GM23338 (cell line): ENCODE results near the gene PATE2. TPM values are rescaled to one million over a fixed set of nuclear protein-coding genes. Genes with fewer than 3 reads are reported as not detected.

Experiments
- ATAC-seq: fragments of 200-7000 bp; cut with Tn5 transposase; 3 replicates; pipeline ENCODE4 v1.9.1; 2020
- DNase-seq: peaks from one replicate; pipeline ENCODE4 v3.0.0-alpha.2; 2015; ENCODE audit warnings: low spot score
- H2AFZ ChIP-seq: fragments of 200-600 bp; sonication (generic); 2 replicates; pipeline ENCODE4 v1.8.0; 2016; ENCODE audit warnings: antibody characterized with exemption, mild to moderate bottlenecking, moderate library complexity
- H3F3A ChIP-seq: fragments of 200-600 bp; sonication (generic); replicated peaks from 2 replicates; pipeline ENCODE4 v1.8.0; 2017; ENCODE audit warnings: antibody characterized with exemption, mixed run types, low read depth
- H3K27ac ChIP-seq: fragments of 200-600 bp; sonication (generic); 2 replicates; pipeline ENCODE4 v1.6.1; 2016; ENCODE audit warnings: low read depth
- H3K27me3 ChIP-seq: fragments of 200-600 bp; sonication (generic); 2 replicates; pipeline ENCODE4 v1.8.0; 2016; ENCODE audit warnings: mild to moderate bottlenecking, mixed run types, moderate library complexity; ENCODE audit not compliant: insufficient read depth
- H3K36me3 ChIP-seq: fragments of 200-600 bp; sonication (generic); 2 replicates; pipeline ENCODE4 v1.8.0; 2016; ENCODE audit warnings: mild to moderate bottlenecking; ENCODE audit not compliant: insufficient read depth
- H3K4me1 ChIP-seq: fragments of 200-600 bp; sonication (generic); 2 replicates; pipeline ENCODE4 v1.8.0; 2016; ENCODE audit warnings: mild to moderate bottlenecking, moderate library complexity; ENCODE audit not compliant: insufficient read depth
- H3K4me2 ChIP-seq: fragments of 200-600 bp; sonication (generic); 2 replicates; pipeline ENCODE4 v1.7.1; 2017; ENCODE audit warnings: mixed run types
- H3K4me3 ChIP-seq: fragments of 200-600 bp; sonication (generic); 2 replicates; pipeline ENCODE4 v1.6.1; 2016; ENCODE audit warnings: mixed run types
- H3K79me2 ChIP-seq: fragments of 200-600 bp; sonication (generic); replicated peaks from 2 replicates; pipeline ENCODE4 v1.8.0; 2017; ENCODE audit warnings: mild to moderate bottlenecking; ENCODE audit not compliant: insufficient read depth
- H3K9me2 ChIP-seq: fragments of 200-600 bp; sonication (generic); 2 replicates; pipeline ENCODE4 v1.8.0; 2017; ENCODE audit not compliant: insufficient read depth
- H4K20me1 ChIP-seq: fragments of 200-600 bp; sonication (generic); replicated peaks from 2 replicates; pipeline ENCODE4 v1.8.0; 2017; ENCODE audit warnings: mild to moderate bottlenecking; ENCODE audit not compliant: insufficient read depth
- H3K27ac Mint-ChIP-seq: 2 replicates; pipeline ENCODE4 v1.8.0; 2020; ENCODE audit warnings: inconsistent platforms, mild to moderate bottlenecking, moderate library complexity, mixed read lengths
- H3K27me3 Mint-ChIP-seq: 3 replicates; pipeline ENCODE4 v1.8.0; 2022; ENCODE audit warnings: low read depth, mild to moderate bottlenecking, moderate library complexity, mixed read lengths, inconsistent platforms; ENCODE audit not compliant: insufficient read depth, poor library complexity
- H3K36me3 Mint-ChIP-seq: 3 replicates; pipeline ENCODE4 v1.8.0; 2021; ENCODE audit warnings: low read depth, mild to moderate bottlenecking, inconsistent platforms, moderate library complexity, mixed read lengths
- H3K4me1 Mint-ChIP-seq: 3 replicates; pipeline ENCODE4 v1.8.0; 2020; ENCODE audit warnings: mild to moderate bottlenecking, inconsistent platforms, mixed read lengths
- H3K4me3 Mint-ChIP-seq: 3 replicates; pipeline ENCODE4 v1.8.0; 2021; ENCODE audit warnings: moderate library complexity, mild to moderate bottlenecking, inconsistent platforms, mixed read lengths
- H3K9me3 Mint-ChIP-seq: 3 replicates; pipeline ENCODE4 v1.8.0; 2020; ENCODE audit warnings: moderate library complexity, mild to moderate bottlenecking, inconsistent platforms, mixed read lengths
- CREB1 ChIP-seq: fragments of 250-450 bp; sonication (Bioruptor Pico); IDR thresholded peaks from 2 replicates; pipeline ENCODE4 v1.5.0; 2020; ENCODE audit warnings: low read depth, mild to moderate bottlenecking, moderate library complexity
- EZH2 ChIP-seq: fragments of 200-600 bp; sonication (generic); IDR thresholded peaks from one replicate; pipeline ENCODE4 v1.8.0; 2017; ENCODE audit warnings: antibody characterized with exemption, mild to moderate bottlenecking, low read depth; ENCODE audit not compliant: unreplicated experiment
- EZH2phosphoT487 ChIP-seq: fragments of 200-600 bp; sonication (generic); IDR thresholded peaks from one replicate; pipeline ENCODE4 v1.8.1; 2018; ENCODE audit warnings: antibody characterized with exemption; ENCODE audit not compliant: unreplicated experiment
- JUNB ChIP-seq: IDR thresholded peaks from one replicate; pipeline ENCODE4 v1.6.1; 2016; ENCODE audit warnings: antibody characterized with exemption; ENCODE audit not compliant: unreplicated experiment
- NANOG ChIP-seq: IDR thresholded peaks from 2 replicates; pipeline ENCODE4 v1.6.1; 2016; ENCODE audit warnings: antibody characterized with exemption, borderline replicate concordance
- POLR2AphosphoS5 ChIP-seq: IDR thresholded peaks from 2 replicates; pipeline ENCODE4 v1.6.1; 2016; ENCODE audit warnings: antibody characterized with exemption, low read depth
- STAT1 ChIP-seq: IDR thresholded peaks from one replicate; pipeline ENCODE4 v1.6.1; 2016; ENCODE audit warnings: antibody characterized with exemption; ENCODE audit not compliant: unreplicated experiment
- ZNF114 ChIP-seq: fragments of 250-450 bp; sonication (Bioruptor Pico); IDR thresholded peaks from 2 replicates; pipeline ENCODE4 v1.5.0; 2020; ENCODE audit warnings: mild to moderate bottlenecking, moderate library complexity
- ZNF331 ChIP-seq: fragments of 250-450 bp; sonication (Bioruptor Pico); IDR thresholded peaks from 2 replicates; pipeline ENCODE4 v1.5.0; 2020; ENCODE audit warnings: low read depth, mild to moderate bottlenecking, moderate library complexity
- polyA plus RNA-seq: library from polyadenylated mRNA; unstranded; fragments of >200 nt; fragmentation: Nextera tagmentation; extraction: Ambion mirVana; gene quantifications from 2 replicates; pipeline ENCODE4 v1.2.1, GENCODE V29; 2016
- total RNA-seq: library from RNA; depleted of rRNA; stranded (reverse); fragments of >200 nt; shearing (Covaris generic); gene quantifications from 2 replicates; pipeline ENCODE4 v1.2.3, GENCODE V29; 2014
- TF ChIP-seq, protein P1 (sequence below): fragments of 250-450 bp; sonication (Bioruptor Pico); IDR thresholded peaks from 2 replicates; pipeline ENCODE4 v1.5.0; 2020; ENCODE audit warnings: mild to moderate bottlenecking, moderate library complexity
- TF ChIP-seq, protein P2 (sequence below), 2 experiments: fragments of 200-600 bp in 1 of 2; sonication (generic) in 1 of 2; conservative IDR thresholded peaks; 2 replicates each; pipeline versions ENCODE4 v1.5.1 to v1.6.1; 2016 to 2017; ENCODE audit warnings: antibody characterized with exemption in 2 of 2, low read depth in 2 of 2, mild to moderate bottlenecking in 2 of 2, moderate library complexity in 1 of 2
- TF ChIP-seq, protein P3 (sequence below): IDR thresholded peaks from 2 replicates; pipeline ENCODE4 v1.6.1; 2016; ENCODE audit warnings: antibody characterized with exemption
- TF ChIP-seq, protein P4 (sequence below): IDR thresholded peaks from one replicate; pipeline ENCODE4 v1.6.1; 2018; ENCODE audit warnings: antibody characterized with exemption; ENCODE audit not compliant: unreplicated experiment

The PATE2 gene
- total and polyA plus RNA-seq, 2 experiments from 2014 or later, result 0.16 TPM; not detected in 1

DNA sequence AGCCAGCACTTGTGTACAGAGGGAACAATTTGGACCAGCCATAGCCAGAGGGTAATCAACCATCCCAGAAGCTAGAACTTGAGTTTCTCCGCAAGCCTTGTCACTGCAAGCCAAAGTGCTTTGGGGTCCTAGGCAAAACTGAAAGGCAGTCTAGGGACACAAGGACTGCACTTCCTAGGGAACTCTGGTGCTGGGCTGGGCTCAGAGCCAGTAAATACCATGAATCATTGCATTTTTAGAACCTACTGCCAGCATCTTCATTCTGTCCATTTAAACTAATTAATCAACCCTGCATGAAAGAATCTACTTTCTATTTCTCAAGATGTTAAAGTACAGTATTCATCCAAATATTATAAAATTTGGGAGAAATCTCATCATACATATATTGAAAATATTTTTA is 29.3 kb upstream of the PATE2 start:
- no peaks in the 10 kb centered on the region for H3K4me1 ChIP-seq
- H3K27ac ChIP-seq, result no peak overlapping the region
- ATAC-seq (no peak), DNase-seq (no peak)
- no peaks in the 10 kb centered on the region for H3F3A ChIP-seq
- no peak overlapping the region for H3K4me3 ChIP-seq
- H3K36me3 ChIP-seq, result no peaks in the 10 kb centered on the region
- Mint-ChIP-seq H3K4me3 (no peak overlapping the region), H3K27me3 (no peaks in the 10 kb centered on the region), H3K36me3 (no peaks in the 10 kb centered on the region), H3K27ac (no peak overlapping the region), H3K9me3 (peaks cover 6% of the 10 kb centered on the region), H3K4me1 (no peaks in the 10 kb centered on the region)
- H4K20me1 ChIP-seq, result no peaks in the 10 kb centered on the region
- H2AFZ ChIP-seq, result 0 out of 2 replicates have a peak overlapping the region, but pooled peaks have one; percentile 28
- no peaks in the 10 kb centered on the region for H3K9me2 ChIP-seq
- H3K79me2 ChIP-seq, result no peaks in the 10 kb centered on the region
- H3K27me3 ChIP-seq, result no peaks in the 10 kb centered on the region
- H3K4me2 ChIP-seq, result no peak overlapping the region
- TF ChIP-seq STAT1 (no peak), ZNF331 (CRISPR knock-in tag) (no peak), NANOG (no peak), EZH2phosphoT487 (no peak), ZNF114 (CRISPR knock-in tag) (no peak), EZH2 (no peak), CREB1 (CRISPR knock-in tag) (no peak), POLR2AphosphoS5 (no peak), JUNB (no peak)
- TF ChIP-seq, protein P1, sequence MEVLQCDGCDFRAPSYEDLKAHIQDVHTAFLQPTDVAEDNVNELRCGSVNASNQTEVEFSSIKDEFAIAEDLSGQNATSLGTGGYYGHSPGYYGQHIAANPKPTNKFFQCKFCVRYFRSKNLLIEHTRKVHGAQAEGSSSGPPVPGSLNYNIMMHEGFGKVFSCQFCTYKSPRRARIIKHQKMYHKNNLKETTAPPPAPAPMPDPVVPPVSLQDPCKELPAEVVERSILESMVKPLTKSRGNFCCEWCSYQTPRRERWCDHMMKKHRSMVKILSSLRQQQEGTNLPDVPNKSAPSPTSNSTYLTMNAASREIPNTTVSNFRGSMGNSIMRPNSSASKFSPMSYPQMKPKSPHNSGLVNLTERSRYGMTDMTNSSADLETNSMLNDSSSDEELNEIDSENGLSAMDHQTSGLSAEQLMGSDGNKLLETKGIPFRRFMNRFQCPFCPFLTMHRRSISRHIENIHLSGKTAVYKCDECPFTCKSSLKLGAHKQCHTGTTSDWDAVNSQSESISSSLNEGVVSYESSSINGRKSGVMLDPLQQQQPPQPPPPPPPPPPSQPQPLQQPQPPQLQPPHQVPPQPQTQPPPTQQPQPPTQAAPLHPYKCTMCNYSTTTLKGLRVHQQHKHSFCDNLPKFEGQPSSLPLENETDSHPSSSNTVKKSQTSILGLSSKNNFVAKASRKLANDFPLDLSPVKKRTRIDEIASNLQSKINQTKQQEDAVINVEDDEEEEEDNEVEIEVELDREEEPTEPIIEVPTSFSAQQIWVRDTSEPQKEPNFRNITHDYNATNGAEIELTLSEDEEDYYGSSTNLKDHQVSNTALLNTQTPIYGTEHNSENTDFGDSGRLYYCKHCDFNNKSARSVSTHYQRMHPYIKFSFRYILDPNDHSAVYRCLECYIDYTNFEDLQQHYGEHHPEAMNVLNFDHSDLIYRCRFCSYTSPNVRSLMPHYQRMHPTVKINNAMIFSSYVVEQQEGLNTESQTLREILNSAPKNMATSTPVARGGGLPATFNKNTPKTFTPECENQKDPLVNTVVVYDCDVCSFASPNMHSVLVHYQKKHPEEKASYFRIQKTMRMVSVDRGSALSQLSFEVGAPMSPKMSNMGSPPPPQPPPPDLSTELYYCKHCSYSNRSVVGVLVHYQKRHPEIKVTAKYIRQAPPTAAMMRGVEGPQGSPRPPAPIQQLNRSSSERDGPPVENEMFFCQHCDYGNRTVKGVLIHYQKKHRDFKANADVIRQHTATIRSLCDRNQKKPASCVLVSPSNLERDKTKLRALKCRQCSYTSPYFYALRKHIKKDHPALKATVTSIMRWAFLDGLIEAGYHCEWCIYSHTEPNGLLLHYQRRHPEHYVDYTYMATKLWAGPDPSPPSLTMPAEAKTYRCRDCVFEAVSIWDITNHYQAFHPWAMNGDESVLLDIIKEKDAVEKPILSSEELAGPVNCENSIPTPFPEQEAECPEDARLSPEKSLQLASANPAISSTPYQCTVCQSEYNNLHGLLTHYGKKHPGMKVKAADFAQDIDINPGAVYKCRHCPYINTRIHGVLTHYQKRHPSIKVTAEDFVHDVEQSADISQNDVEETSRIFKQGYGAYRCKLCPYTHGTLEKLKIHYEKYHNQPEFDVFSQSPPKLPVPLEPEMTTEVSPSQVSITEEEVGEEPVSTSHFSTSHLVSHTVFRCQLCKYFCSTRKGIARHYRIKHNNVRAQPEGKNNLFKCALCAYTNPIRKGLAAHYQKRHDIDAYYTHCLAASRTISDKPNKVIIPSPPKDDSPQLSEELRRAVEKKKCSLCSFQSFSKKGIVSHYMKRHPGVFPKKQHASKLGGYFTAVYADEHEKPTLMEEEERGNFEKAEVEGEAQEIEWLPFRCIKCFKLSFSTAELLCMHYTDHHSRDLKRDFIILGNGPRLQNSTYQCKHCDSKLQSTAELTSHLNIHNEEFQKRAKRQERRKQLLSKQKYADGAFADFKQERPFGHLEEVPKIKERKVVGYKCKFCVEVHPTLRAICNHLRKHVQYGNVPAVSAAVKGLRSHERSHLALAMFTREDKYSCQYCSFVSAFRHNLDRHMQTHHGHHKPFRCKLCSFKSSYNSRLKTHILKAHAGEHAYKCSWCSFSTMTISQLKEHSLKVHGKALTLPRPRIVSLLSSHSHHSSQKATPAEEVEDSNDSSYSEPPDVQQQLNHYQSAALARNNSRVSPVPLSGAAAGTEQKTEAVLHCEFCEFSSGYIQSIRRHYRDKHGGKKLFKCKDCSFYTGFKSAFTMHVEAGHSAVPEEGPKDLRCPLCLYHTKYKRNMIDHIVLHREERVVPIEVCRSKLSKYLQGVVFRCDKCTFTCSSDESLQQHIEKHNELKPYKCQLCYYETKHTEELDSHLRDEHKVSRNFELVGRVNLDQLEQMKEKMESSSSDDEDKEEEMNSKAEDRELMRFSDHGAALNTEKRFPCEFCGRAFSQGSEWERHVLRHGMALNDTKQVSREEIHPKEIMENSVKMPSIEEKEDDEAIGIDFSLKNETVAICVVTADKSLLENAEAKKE (CRISPR knock-in tag), result no peak
- TF ChIP-seq, protein P2, sequence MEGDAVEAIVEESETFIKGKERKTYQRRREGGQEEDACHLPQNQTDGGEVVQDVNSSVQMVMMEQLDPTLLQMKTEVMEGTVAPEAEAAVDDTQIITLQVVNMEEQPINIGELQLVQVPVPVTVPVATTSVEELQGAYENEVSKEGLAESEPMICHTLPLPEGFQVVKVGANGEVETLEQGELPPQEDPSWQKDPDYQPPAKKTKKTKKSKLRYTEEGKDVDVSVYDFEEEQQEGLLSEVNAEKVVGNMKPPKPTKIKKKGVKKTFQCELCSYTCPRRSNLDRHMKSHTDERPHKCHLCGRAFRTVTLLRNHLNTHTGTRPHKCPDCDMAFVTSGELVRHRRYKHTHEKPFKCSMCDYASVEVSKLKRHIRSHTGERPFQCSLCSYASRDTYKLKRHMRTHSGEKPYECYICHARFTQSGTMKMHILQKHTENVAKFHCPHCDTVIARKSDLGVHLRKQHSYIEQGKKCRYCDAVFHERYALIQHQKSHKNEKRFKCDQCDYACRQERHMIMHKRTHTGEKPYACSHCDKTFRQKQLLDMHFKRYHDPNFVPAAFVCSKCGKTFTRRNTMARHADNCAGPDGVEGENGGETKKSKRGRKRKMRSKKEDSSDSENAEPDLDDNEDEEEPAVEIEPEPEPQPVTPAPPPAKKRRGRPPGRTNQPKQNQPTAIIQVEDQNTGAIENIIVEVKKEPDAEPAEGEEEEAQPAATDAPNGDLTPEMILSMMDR (conservative IDR thresholded peaks at IDR 0.05; ENCODE audit: low read depth in 2 of 2), result no peak
- TF ChIP-seq, protein P3, sequence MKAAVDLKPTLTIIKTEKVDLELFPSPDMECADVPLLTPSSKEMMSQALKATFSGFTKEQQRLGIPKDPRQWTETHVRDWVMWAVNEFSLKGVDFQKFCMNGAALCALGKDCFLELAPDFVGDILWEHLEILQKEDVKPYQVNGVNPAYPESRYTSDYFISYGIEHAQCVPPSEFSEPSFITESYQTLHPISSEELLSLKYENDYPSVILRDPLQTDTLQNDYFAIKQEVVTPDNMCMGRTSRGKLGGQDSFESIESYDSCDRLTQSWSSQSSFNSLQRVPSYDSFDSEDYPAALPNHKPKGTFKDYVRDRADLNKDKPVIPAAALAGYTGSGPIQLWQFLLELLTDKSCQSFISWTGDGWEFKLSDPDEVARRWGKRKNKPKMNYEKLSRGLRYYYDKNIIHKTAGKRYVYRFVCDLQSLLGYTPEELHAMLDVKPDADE, result no peak
- TF ChIP-seq, protein P4, sequence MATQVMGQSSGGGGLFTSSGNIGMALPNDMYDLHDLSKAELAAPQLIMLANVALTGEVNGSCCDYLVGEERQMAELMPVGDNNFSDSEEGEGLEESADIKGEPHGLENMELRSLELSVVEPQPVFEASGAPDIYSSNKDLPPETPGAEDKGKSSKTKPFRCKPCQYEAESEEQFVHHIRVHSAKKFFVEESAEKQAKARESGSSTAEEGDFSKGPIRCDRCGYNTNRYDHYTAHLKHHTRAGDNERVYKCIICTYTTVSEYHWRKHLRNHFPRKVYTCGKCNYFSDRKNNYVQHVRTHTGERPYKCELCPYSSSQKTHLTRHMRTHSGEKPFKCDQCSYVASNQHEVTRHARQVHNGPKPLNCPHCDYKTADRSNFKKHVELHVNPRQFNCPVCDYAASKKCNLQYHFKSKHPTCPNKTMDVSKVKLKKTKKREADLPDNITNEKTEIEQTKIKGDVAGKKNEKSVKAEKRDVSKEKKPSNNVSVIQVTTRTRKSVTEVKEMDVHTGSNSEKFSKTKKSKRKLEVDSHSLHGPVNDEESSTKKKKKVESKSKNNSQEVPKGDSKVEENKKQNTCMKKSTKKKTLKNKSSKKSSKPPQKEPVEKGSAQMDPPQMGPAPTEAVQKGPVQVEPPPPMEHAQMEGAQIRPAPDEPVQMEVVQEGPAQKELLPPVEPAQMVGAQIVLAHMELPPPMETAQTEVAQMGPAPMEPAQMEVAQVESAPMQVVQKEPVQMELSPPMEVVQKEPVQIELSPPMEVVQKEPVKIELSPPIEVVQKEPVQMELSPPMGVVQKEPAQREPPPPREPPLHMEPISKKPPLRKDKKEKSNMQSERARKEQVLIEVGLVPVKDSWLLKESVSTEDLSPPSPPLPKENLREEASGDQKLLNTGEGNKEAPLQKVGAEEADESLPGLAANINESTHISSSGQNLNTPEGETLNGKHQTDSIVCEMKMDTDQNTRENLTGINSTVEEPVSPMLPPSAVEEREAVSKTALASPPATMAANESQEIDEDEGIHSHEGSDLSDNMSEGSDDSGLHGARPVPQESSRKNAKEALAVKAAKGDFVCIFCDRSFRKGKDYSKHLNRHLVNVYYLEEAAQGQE, result no peak
